ENCODE measurements around the gene RTN4RL1.

RTN4RL1 gene

GRCh38 chr17:2060681-2061440 is 35.7 kb upstream of the RTN4RL1 start:
- H3K79me2 ChIP-seq (ENCODE audit: insufficient read depth, low read length) = no peaks in the 10 kb centered on the region
- H3K9me3 ChIP-seq (ENCODE audit: insufficient read depth, low read depth, low read length) = no peaks in the 10 kb centered on the region
- TF ChIP-seq EZH2phosphoT487 (IDR thresholded peaks at IDR 0.05; ENCODE audit: borderline replicate concordance) = no peak
- no peak for TF ChIP-seq CTCF (conservative IDR thresholded peaks at IDR 0.05; ENCODE audit: low read length)
- peaks cover 58% of the 10 kb centered on the region; the same call in 1 of the 2 replicates for H3K36me3 ChIP-seq (ENCODE audit: insufficient read depth, low read length)
- no peak overlapping the region for H3K9ac ChIP-seq (ENCODE audit: low read depth, low read length, poor library complexity, severe bottlenecking)
- no peaks in the 10 kb centered on the region for H3K9me2 ChIP-seq (replicated peaks; ENCODE audit: low read depth, low read length)
- no peaks in the 10 kb centered on the region for H3F3A ChIP-seq (ENCODE audit: low read depth)
- H2AFZ ChIP-seq (ENCODE audit: low read length) = no peak overlapping the region
- no peak overlapping the region for H3K4me3 ChIP-seq (ENCODE audit: low read length, poor library complexity, severe bottlenecking)
- H3K4me2 ChIP-seq (ENCODE audit: low read depth, low read length, poor library complexity, severe bottlenecking) = no peak overlapping the region
- no peaks in the 10 kb centered on the region for H4K20me1 ChIP-seq (ENCODE audit: insufficient read depth, low read length, poor library complexity, severe bottlenecking)
- no peaks in the 10 kb centered on the region for H3K4me1 ChIP-seq (ENCODE audit: insufficient read depth, low read length, poor library complexity, severe bottlenecking)
- no peaks in the 10 kb centered on the region for H3K27me3 ChIP-seq (ENCODE audit: insufficient read depth, low read length, poor library complexity, severe bottlenecking)

- Histone ChIP-seq H3K9ac (ENCODE audit: low read depth, low read length, poor library complexity, severe bottlenecking) (no peak overlapping the region), H3K9me2 (replicated peaks; ENCODE audit: low read depth, low read length) (no peaks in the 10 kb centered on the region)
- TF ChIP-seq EZH2phosphoT487 (IDR thresholded peaks at IDR 0.05; ENCODE audit: borderline replicate concordance) (no peak), CTCF (conservative IDR thresholded peaks at IDR 0.05; ENCODE audit: low read length) (no peak)
These were observed 35.2 kb upstream of the RTN4RL1 start for GRCh38 chr17:2060385-2060658.

DNA sequence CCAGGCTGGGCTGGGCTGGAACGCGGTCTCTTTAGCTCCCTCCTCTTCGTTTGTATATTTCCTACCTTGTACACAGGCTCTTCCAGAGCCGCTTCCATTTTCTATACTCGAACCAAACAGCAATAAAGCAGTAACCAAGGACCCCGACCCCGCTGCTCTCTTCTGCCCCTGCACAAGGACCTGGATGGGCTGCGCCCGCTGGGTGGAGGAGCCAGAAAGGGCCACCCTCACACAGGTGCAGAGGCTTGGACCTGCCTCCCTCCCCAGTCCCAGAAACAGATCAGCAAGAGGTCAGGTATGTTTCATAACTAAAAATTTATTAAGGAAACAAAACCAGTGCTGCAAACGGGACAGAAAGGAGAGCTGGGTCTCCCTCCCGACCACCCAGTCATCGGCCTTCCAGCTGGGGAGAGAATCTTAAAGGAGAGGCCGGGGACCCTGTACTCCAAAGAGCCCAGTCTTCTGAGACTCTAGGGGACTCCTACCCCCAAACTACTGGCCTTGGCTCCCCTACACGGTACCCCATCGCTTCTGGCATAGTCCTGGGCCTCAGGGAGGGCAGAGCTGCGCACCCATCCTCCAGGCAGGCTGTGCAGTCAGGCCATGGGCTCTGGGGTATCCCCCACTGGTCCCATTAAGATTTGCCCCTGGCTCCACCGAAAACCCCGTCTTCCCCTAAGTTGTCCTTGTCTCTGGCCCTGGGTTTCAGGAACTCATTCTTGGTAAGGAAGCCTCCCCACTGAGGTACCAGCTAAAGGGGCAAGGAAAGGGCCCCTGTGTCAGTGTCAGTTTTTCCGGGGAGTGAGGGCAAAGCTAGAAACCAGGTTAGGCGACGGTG is 34.6 kb upstream of the RTN4RL1 start:
- Histone ChIP-seq H3K4me2 (ENCODE audit: low read depth, low read length, poor library complexity, severe bottlenecking) (no peak overlapping the region), H3F3A (ENCODE audit: low read depth) (no peaks in the 10 kb centered on the region), H3K9me3 (ENCODE audit: insufficient read depth, low read depth, low read length) (no peaks in the 10 kb centered on the region), H2AFZ (ENCODE audit: low read length) (no peak overlapping the region), H3K9ac (ENCODE audit: low read depth, low read length, poor library complexity, severe bottlenecking) (no peak overlapping the region), H4K20me1 (ENCODE audit: insufficient read depth, low read length, poor library complexity, severe bottlenecking) (no peaks in the 10 kb centered on the region), H3K27me3 (ENCODE audit: insufficient read depth, low read length, poor library complexity, severe bottlenecking) (no peaks in the 10 kb centered on the region), H3K36me3 (ENCODE audit: insufficient read depth, low read length) (peaks cover 49% of the 10 kb centered on the region; the same call in 1 of the 2 replicates), H3K4me1 (ENCODE audit: insufficient read depth, low read length, poor library complexity, severe bottlenecking) (peaks cover 4% of the 10 kb centered on the region), H3K9me2 (replicated peaks; ENCODE audit: low read depth, low read length) (no peaks in the 10 kb centered on the region), H3K4me3 (ENCODE audit: low read length, poor library complexity, severe bottlenecking) (no peak overlapping the region), H3K79me2 (ENCODE audit: insufficient read depth, low read length) (no peaks in the 10 kb centered on the region)
- no peak for TF ChIP-seq EZH2phosphoT487 (IDR thresholded peaks at IDR 0.05; ENCODE audit: borderline replicate concordance)
- TF ChIP-seq CTCF (conservative IDR thresholded peaks at IDR 0.05; ENCODE audit: low read length) = no peak

More at GRCh38 chr17:2060385-2060658, 35.2 kb upstream of the RTN4RL1 start:
- Histone ChIP-seq H4K20me1 (ENCODE audit: insufficient read depth, low read length, poor library complexity, severe bottlenecking) (no peaks in the 10 kb centered on the region), H3F3A (ENCODE audit: low read depth) (no peaks in the 10 kb centered on the region), H3K9me3 (ENCODE audit: insufficient read depth, low read depth, low read length) (no peaks in the 10 kb centered on the region), H3K79me2 (ENCODE audit: insufficient read depth, low read length) (no peaks in the 10 kb centered on the region), H3K36me3 (ENCODE audit: insufficient read depth, low read length) (peaks cover 52% of the 10 kb centered on the region; the same call in 1 of the 2 replicates), H2AFZ (ENCODE audit: low read length) (no peak overlapping the region), H3K27me3 (ENCODE audit: insufficient read depth, low read length, poor library complexity, severe bottlenecking) (no peaks in the 10 kb centered on the region), H3K4me2 (ENCODE audit: low read depth, low read length, poor library complexity, severe bottlenecking) (no peak overlapping the region), H3K4me1 (ENCODE audit: insufficient read depth, low read length, poor library complexity, severe bottlenecking) (peaks cover 1% of the 10 kb centered on the region), H3K4me3 (ENCODE audit: low read length, poor library complexity, severe bottlenecking) (no peak overlapping the region)

Measured in Loucy (cell line).